GM19372 (cell line): ENCODE results near the gene ARID1B.

Experiments used
- ATAC-seq: cut with Tn5 transposase; IDR thresholded peaks from one replicate; pipeline ENCODE4 v1.9.1; 2021; ENCODE audit warnings: mild to moderate bottlenecking, low read depth, moderate library complexity; ENCODE audit not compliant: unreplicated experiment

The ARID1B gene

GRCh38 chr6:156900292-156900691, 123.1 kb downstream of the ARID1B start:
- ATAC-seq, result no peak

- no peak for ATAC-seq
These were observed 124.3 kb downstream of the ARID1B start for GRCh38 chr6:156901309-156902019.

- ATAC-seq, result no peak
These were observed 125.6 kb downstream of the ARID1B start for GRCh38 chr6:156902782-156903181.

- no peak for ATAC-seq
These were observed 127.2 kb downstream of the ARID1B start for GRCh38 chr6:156904176-156904967.

- no peak for ATAC-seq
These were observed 128.6 kb downstream of the ARID1B start for GRCh38 chr6:156905801-156906200.

- ATAC-seq, result no peak
These were observed 129.3 kb downstream of the ARID1B start for GRCh38 chr6:156906451-156906850.

- ATAC-seq, result no peak
These were observed 132.2 kb downstream of the ARID1B start for GRCh38 chr6:156909212-156910010.

GRCh38 chr6:156910011-156910334, 132.8 kb downstream of the ARID1B start:
- no peak for ATAC-seq

GRCh38 chr6:156910938-156911337, 133.8 kb downstream of the ARID1B start:
- no peak for ATAC-seq

- no peak for ATAC-seq
These were observed 134.4 kb downstream of the ARID1B start for GRCh38 chr6:156911581-156911980.

- no peak for ATAC-seq
These were observed 135.3 kb downstream of the ARID1B start for GRCh38 chr6:156912431-156912830.

GRCh38 chr6:156914181-156914580, 137.0 kb downstream of the ARID1B start:
- ATAC-seq, result no peak

- no peak for ATAC-seq
These were observed 139.1 kb downstream of the ARID1B start for GRCh38 chr6:156916130-156916801.

- ATAC-seq, result no peak
These were observed 140.0 kb downstream of the ARID1B start for GRCh38 chr6:156917213-156917612.

GRCh38 chr6:156918647-156919046, 141.5 kb downstream of the ARID1B start:
- no peak for ATAC-seq

GRCh38 chr6:156919370-156919769, 142.2 kb downstream of the ARID1B start:
- ATAC-seq, result no peak

- no peak for ATAC-seq
These were observed 142.7 kb downstream of the ARID1B start for GRCh38 chr6:156919814-156920369.

GRCh38 chr6:156924246-156924645, 147.1 kb downstream of the ARID1B start:
- ATAC-seq, result no peak

- ATAC-seq, result no peak
These were observed 147.8 kb downstream of the ARID1B start for GRCh38 chr6:156925026-156925425.
